ENCODE data around the gene ATIC. TPM values are rescaled to one million over a fixed set of nuclear protein-coding genes. Genes with fewer than 3 reads are reported as not detected.

ATIC gene
- polyA plus RNA-seq, 4 donors, result 114 to 149 (median 131) TPM

GRCh38 chr2:215314896-215315295, 3.0 kb downstream of the ATIC start:
- DNase-seq (ENCODE audit: low read depth in 4 of 4, low spot score in 3 of 4), result no peak

GRCh38 chr2:215315301-215315700, 3.4 kb downstream of the ATIC start:
- no peak for DNase-seq (ENCODE audit: low read depth in 4 of 4, low spot score in 3 of 4)

GRCh38 chr2:215316336-215316735, 4.5 kb downstream of the ATIC start:
- no peak for DNase-seq (ENCODE audit: low read depth in 4 of 4, low spot score in 3 of 4)

- DNase-seq (ENCODE audit: low read depth in 4 of 4, low spot score in 3 of 4), result no peak
Measured at GRCh38 chr2:215319500-215319899, 7.6 kb downstream of the ATIC start.

- no peak for DNase-seq (ENCODE audit: low read depth in 4 of 4, low spot score in 3 of 4)
Measured at GRCh38 chr2:215320102-215320501, 8.2 kb downstream of the ATIC start.

- DNase-seq (ENCODE audit: low read depth in 4 of 4, low spot score in 3 of 4), result no peak
Measured at GRCh38 chr2:215320679-215321078, 8.8 kb downstream of the ATIC start.

- no peak for DNase-seq (ENCODE audit: low read depth in 4 of 4, low spot score in 3 of 4)
Measured at GRCh38 chr2:215324811-215325210, 13.0 kb downstream of the ATIC start.

GRCh38 chr2:215328066-215328465, 16.2 kb downstream of the ATIC start:
- no peak for DNase-seq (ENCODE audit: low read depth in 4 of 4, low spot score in 3 of 4)

GRCh38 chr2:215332872-215333595, 21.2 kb downstream of the ATIC start:
- DNase-seq (ENCODE audit: low read depth in 4 of 4, low spot score in 3 of 4), result no peak

- no peak for DNase-seq (ENCODE audit: low read depth in 4 of 4, low spot score in 3 of 4)
Measured at GRCh38 chr2:215338883-215339679, 27.2 kb downstream of the ATIC start.

- DNase-seq (ENCODE audit: low read depth in 4 of 4, low spot score in 3 of 4), result no peak
Measured at GRCh38 chr2:215347878-215348277, 36.0 kb downstream of the ATIC start.

- no peak for DNase-seq (ENCODE audit: low read depth in 4 of 4, low spot score in 3 of 4)
Measured at GRCh38 chr2:215352602-215353001, 40.7 kb downstream of the ATIC start.

GRCh38 chr2:215354771-215355695, 43.2 kb downstream of the ATIC start:
- DNase-seq (ENCODE audit: low read depth in 4 of 4, low spot score in 3 of 4), result no peak

GRCh38 chr2:215355801-215356200, 43.9 kb downstream of the ATIC start:
- no peak for DNase-seq (ENCODE audit: low read depth in 4 of 4, low spot score in 3 of 4)

- DNase-seq (ENCODE audit: low read depth in 4 of 4, low spot score in 3 of 4), result no peak
Measured at GRCh38 chr2:215356334-215356947, 44.6 kb downstream of the ATIC start.

- no peak for DNase-seq (ENCODE audit: low read depth in 4 of 4, low spot score in 3 of 4)
Measured at GRCh38 chr2:215356948-215357461, 45.1 kb downstream of the ATIC start.

- no peak for DNase-seq (ENCODE audit: low read depth in 4 of 4, low spot score in 3 of 4)
Measured at GRCh38 chr2:215357660-215358059, 45.8 kb downstream of the ATIC start.

GRCh38 chr2:215358312-215358845, 46.5 kb downstream of the ATIC start:
- no peak for DNase-seq (ENCODE audit: low read depth in 4 of 4, low spot score in 3 of 4)

GRCh38 chr2:215358891-215359575, 47.2 kb downstream of the ATIC start:
- DNase-seq (ENCODE audit: low read depth in 4 of 4, low spot score in 3 of 4), result no peak

- no peak for DNase-seq (ENCODE audit: low read depth in 4 of 4, low spot score in 3 of 4)
Measured at GRCh38 chr2:215359576-215359922, 47.7 kb downstream of the ATIC start.
